Measurements from ENCODE around the gene GATA3. TPM values are rescaled to one million over a fixed set of nuclear protein-coding genes. Genes with fewer than 3 reads are reported as not detected.

Gene GATA3
- polyA plus RNA-seq, 2 donors, result 0.31 to 0.45 TPM

DNA sequence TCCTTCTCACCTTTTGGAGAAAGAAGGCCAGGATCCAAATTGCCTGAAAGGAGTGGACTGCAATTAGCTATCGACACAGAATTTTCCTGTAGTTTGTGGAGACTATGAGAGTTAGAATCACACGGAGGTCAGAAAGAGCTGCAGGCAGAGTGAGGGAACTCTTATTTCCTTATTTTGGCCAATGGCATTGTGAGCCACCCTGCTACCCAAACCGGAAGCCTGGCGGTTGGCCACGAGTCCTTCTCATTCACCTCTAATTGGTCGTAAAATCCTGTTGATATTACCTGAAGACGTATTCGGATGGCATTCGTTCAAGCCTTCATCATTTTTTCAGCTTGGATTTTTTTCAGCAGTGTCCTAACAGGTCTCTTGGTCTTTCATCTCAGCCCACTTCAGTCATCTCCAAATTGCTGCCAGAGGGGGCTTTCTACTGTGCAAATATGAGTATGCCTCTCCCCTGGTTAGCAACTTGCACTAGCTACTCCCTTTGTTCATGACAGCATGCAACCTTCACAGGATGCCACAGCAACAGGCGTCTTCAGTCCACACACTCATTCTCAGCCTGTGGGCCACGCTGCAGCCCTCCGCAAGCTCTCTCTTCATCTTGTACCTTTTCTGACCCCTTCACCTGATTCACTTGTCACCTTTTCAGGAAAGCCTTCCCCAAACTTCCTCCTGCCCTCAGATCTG lies 66.9 kb downstream of the GATA3 start:
- H3K4me3 ChIP-seq (ENCODE audit: low read depth in 1 of 2, low read length in 2 of 2), result no peak overlapping the region
- no peaks in the 10 kb centered on the region for H3K36me3 ChIP-seq (ENCODE audit: control insufficient read depth in 2 of 2, insufficient read depth in 2 of 2, low read length in 1 of 2)
- no peaks in the 10 kb centered on the region for H3K27me3 ChIP-seq (ENCODE audit: control insufficient read depth in 1 of 2, insufficient read depth in 2 of 2, low read length in 2 of 2)
- H3K27ac ChIP-seq (ENCODE audit: low read depth in 2 of 2, low read length in 1 of 2), result no peak overlapping the region
- WGBS, 2 donors, result 59 to 66% methylated on average over 12 of the region's 12 CpGs
- no peaks in the 10 kb centered on the region for H3K9me3 ChIP-seq (ENCODE audit: control insufficient read depth in 2 of 2, insufficient read depth in 1 of 2, low read depth in 1 of 2, low read length in 1 of 2)
- no peaks in the 10 kb centered on the region for H3K4me1 ChIP-seq (ENCODE audit: control insufficient read depth in 2 of 2, insufficient read depth in 2 of 2, low read length in 1 of 2)

DNA sequence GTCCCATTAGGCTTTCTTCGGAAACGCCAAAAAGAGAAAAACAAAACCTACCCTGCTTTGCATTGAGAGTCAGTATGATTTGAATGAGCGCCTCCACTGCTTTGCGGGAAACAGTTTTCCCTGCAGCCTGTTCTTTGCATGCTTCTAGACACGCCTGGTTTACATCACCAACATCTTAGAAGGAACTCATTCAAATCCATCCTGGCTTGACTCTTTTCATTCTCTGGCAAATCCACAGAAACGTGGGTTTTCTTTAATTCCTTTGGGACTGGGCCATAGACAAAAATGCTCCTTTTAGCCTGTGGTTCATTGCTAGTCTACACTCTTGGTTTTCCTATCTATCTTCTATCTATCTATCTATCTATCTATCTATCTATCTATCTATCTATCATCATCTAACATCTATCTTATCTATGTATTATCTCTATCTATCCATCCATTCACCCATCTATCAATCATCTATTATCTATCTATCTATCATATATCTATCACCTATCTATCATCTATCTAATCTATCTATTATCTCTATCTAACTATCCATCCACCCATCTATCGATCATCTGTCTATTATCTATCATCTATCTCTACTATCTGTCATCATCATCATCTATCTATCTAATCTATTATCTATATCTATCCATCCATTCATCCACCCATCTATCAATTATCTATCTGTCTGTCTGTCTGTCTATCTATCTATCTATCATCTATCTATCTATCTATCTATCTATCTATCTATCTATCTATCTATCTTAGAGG lies 68.3 kb downstream of the GATA3 start:
- Histone ChIP-seq H3K36me3 (ENCODE audit: control insufficient read depth in 2 of 2, insufficient read depth in 2 of 2, low read length in 1 of 2) (no peaks in the 10 kb centered on the region), H3K4me1 (ENCODE audit: control insufficient read depth in 2 of 2, insufficient read depth in 2 of 2, low read length in 1 of 2) (no peaks in the 10 kb centered on the region), H3K27me3 (ENCODE audit: control insufficient read depth in 1 of 2, insufficient read depth in 2 of 2, low read length in 2 of 2) (no peaks in the 10 kb centered on the region), H3K27ac (ENCODE audit: low read depth in 2 of 2, low read length in 1 of 2) (no peak overlapping the region), H3K4me3 (ENCODE audit: low read depth in 1 of 2, low read length in 2 of 2) (no peak overlapping the region), H3K9me3 (ENCODE audit: control insufficient read depth in 2 of 2, insufficient read depth in 1 of 2, low read depth in 1 of 2, low read length in 1 of 2) (no peaks in the 10 kb centered on the region)
- 75 to 82% methylated on average over 7 of the region's 7 CpGs for WGBS, 2 donors

DNA sequence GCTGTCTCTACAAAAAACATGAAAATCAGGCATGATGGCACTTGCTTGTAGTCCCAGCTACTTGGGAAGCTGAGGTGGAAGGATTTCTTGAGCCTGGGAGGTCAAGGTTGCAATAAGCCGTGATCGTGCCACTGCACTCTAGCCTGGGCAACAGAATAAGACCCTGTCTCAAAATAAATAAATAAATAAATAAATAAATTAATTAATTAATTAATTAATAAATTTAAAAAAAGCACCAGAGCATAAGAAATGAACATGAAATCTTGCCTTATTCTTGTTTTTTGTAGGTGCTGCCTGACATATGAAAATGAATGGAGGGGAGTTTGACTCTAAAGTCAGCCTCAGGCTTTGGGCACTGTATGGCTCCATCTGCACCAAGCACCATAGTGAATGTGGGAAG lies 69.9 kb downstream of the GATA3 start:
- no peaks in the 10 kb centered on the region for H3K4me1 ChIP-seq (ENCODE audit: control insufficient read depth in 2 of 2, insufficient read depth in 2 of 2, low read length in 1 of 2)
- 88 to 98% methylated on average over 2 of the region's 2 CpGs for WGBS, 2 donors
- H3K9me3 ChIP-seq (ENCODE audit: control insufficient read depth in 2 of 2, insufficient read depth in 1 of 2, low read depth in 1 of 2, low read length in 1 of 2), result no peaks in the 10 kb centered on the region
- H3K4me3 ChIP-seq (ENCODE audit: low read depth in 1 of 2, low read length in 2 of 2), result no peak overlapping the region
- no peaks in the 10 kb centered on the region for H3K27me3 ChIP-seq (ENCODE audit: control insufficient read depth in 1 of 2, insufficient read depth in 2 of 2, low read length in 2 of 2)
- H3K36me3 ChIP-seq (ENCODE audit: control insufficient read depth in 2 of 2, insufficient read depth in 2 of 2, low read length in 1 of 2), result no peaks in the 10 kb centered on the region
- no peak overlapping the region for H3K27ac ChIP-seq (ENCODE audit: low read depth in 2 of 2, low read length in 1 of 2)

Other genes with a start within 250 kb of the GATA3 start
- gene TAF3, start 236.2 kb upstream of the GATA3 start, polyA plus RNA-seq, result 1 to 10 TPM; 1.6 to 1.9 TPM